ENCODE results near the gene PCK1. TPM values are rescaled to one million over a fixed set of nuclear protein-coding genes. Genes with fewer than 3 reads are reported as not detected.

Gene PCK1
- total RNA-seq, 2 experiments from 2014 or later, result not detected

DNA sequence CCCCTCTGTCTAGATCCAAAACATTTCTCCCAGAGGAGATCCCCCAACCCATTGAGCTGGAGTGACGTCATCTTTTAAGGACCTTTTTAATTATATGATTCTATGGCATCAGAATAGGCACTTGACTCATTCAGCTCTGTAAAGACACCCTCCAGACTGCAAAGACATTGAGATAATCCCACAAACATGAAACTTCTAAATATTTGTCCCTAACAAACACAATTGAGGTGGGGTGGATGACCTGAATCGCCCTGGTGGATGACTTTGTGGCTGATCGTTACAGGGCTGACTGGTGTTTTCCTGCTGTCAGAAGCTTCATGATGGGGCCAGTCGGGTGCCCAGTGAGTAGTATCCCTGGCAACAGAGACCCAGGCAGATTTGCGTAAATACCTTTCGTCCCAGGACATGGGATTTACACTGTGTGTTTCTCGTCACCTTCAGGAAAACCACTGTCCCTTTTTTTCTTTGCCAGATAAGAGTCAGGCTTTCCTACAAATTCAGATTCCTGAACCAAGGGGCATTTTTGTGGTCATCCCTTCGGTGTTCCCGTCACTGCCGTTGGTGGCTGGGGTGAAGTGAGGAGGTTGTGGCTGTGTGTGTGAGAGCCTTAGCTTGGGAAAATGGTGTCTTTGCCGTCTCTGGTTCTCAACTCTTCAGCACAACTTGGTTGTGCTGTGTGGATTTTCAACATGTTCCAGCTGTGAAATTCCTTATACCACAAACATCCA is 5.3 kb upstream of the PCK1 start:
- no peak for DNase-seq
- TF ChIP-seq, protein P1, sequence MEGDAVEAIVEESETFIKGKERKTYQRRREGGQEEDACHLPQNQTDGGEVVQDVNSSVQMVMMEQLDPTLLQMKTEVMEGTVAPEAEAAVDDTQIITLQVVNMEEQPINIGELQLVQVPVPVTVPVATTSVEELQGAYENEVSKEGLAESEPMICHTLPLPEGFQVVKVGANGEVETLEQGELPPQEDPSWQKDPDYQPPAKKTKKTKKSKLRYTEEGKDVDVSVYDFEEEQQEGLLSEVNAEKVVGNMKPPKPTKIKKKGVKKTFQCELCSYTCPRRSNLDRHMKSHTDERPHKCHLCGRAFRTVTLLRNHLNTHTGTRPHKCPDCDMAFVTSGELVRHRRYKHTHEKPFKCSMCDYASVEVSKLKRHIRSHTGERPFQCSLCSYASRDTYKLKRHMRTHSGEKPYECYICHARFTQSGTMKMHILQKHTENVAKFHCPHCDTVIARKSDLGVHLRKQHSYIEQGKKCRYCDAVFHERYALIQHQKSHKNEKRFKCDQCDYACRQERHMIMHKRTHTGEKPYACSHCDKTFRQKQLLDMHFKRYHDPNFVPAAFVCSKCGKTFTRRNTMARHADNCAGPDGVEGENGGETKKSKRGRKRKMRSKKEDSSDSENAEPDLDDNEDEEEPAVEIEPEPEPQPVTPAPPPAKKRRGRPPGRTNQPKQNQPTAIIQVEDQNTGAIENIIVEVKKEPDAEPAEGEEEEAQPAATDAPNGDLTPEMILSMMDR (IDR thresholded peaks at IDR 0.05), result no peak
- ChIA-PET CTCF (interaction anchor here (1.2 kb wide), 1 partner anchor 57 kb away, joined by 3 read pairs; no protein-coding TSS in a partner anchor), POLR2A (interaction anchor here (1.0 kb wide), 1 partner anchor 12 kb away, joined by 3 read pairs; no protein-coding TSS in a partner anchor)
- Mint-ChIP-seq H3K27ac (no peak overlapping the region), H3K27me3 (peaks cover 21% of the 10 kb centered on the region), H3K9me3 (no peaks in the 10 kb centered on the region), H3K36me3 (ENCODE audit: low read depth) (no peaks in the 10 kb centered on the region), H3K4me1 (ENCODE audit: low read depth) (no peaks in the 10 kb centered on the region), H3K4me3 (no peak overlapping the region)
- intact Hi-C loops (cut with micrococcal nuclease), result no loop called here
- no peak for ATAC-seq

DNA sequence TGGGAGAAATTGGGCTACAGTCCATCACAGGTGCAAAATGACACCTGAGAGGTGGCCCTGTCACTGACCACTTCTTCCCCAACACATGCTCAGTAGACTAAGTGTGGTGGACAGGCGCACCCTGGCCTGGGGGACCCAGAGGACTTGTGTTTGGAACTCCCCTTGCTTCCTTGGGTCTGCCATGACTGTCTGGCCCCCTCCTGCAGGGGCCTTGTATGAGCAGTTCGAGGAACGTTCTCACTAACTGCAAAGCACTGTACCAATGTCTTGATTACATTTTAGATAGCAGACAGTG is 4.0 kb upstream of the PCK1 start:
- POLR2A ChIA-PET, result no interaction called here
- ATAC-seq (no peak), DNase-seq (no peak)
- no peaks in the 10 kb centered on the region for H3K9me3 Mint-ChIP-seq
- no peak overlapping the region for H3K4me3 Mint-ChIP-seq
- intact Hi-C loops (cut with micrococcal nuclease), result no loop called here
- CTCF ChIA-PET, result no interaction called here
- no peaks in the 10 kb centered on the region for H3K36me3 Mint-ChIP-seq (ENCODE audit: low read depth)
- peaks cover 21% of the 10 kb centered on the region for H3K27me3 Mint-ChIP-seq
- H3K27ac Mint-ChIP-seq, result no peak overlapping the region
- H3K4me1 Mint-ChIP-seq (ENCODE audit: low read depth), result no peaks in the 10 kb centered on the region
- TF ChIP-seq, protein P1 (IDR thresholded peaks at IDR 0.05), result no peak

DNA sequence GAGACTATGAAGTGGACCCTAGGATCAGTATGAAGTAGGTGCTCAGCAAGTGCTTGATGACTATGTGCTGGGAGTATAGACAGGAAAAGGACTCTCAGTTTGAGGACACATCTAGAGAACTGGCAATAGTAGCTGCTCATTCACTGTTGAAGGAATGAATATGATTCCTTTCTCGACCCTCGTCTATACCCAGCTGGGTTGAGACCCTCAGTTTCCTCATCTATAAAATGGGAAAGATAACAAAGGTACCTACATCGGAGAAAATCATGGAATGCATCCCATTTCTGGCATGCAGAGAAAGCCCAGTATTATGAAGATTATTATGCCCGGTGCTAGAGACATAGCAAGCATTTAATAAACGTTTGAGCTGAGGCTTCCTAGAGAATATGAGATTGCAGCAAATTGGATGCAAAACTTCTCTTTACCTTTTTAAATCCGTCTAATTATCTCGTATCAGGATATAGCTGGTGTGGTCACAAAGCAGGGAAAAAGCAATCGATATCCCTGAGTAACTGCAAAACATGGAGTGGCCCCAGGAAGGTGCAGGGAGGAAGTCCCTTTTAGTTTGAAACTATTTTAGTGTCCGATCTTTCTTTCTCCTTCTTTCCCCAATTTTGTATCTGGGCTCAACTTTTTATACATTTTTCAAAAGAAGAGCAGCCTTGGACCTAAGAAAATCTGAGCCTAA is 2.8 kb upstream of the PCK1 start:
- intact Hi-C loops (cut with micrococcal nuclease), result no loop called here
- CTCF ChIA-PET, result no interaction called here
- Mint-ChIP-seq H3K27ac (no peak overlapping the region), H3K4me3 (no peak overlapping the region), H3K9me3 (no peaks in the 10 kb centered on the region), H3K4me1 (ENCODE audit: low read depth) (no peaks in the 10 kb centered on the region), H3K36me3 (ENCODE audit: low read depth) (no peaks in the 10 kb centered on the region), H3K27me3 (peaks cover 21% of the 10 kb centered on the region)
- TF ChIP-seq, protein P1 (IDR thresholded peaks at IDR 0.05), result no peak
- POLR2A ChIA-PET, result no interaction called here
- ATAC-seq (no peak), DNase-seq (no peak)

DNA sequence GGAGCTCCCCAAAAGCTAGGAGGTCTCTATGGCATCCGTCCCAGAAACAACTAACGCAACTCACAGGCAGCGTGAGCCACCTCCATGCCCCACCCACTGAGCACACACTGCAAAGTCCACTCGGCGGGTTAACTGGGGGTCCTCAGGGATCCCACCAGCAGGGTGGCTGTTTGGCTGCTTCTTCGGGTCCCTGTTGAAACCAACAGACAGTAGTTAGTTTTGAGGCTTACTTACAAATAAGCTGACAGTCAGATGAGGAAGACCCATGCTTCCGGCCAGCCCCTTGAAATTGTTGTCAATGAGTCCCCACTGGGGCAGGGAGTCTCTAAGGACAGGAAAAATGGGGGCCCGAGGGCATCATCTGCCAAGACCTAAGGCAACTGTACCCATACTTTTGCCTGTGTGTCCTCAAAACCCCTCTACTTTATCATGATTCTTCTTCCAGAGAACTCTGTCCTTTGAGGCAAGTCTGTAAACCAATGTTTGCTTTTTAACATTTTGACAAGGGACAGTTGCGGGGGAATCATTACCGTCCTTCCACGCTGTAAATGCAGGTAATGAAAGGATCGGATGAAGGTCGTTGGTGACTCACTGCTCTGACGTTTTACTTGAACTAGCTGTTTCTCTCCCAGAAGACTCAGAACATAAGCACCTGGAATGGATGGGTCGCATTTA is 2.2 kb upstream of the PCK1 start:
- CTCF ChIA-PET, result no interaction called here
- no peaks in the 10 kb centered on the region for H3K9me3 Mint-ChIP-seq
- H3K4me3 Mint-ChIP-seq, result no peak overlapping the region
- ATAC-seq, result no peak
- H3K4me1 Mint-ChIP-seq (ENCODE audit: low read depth), result no peaks in the 10 kb centered on the region
- intact Hi-C loops (cut with micrococcal nuclease), result no loop called here
- H3K27ac Mint-ChIP-seq, result no peak overlapping the region
- no peaks in the 10 kb centered on the region for H3K36me3 Mint-ChIP-seq (ENCODE audit: low read depth)
- H3K27me3 Mint-ChIP-seq, result peaks cover 21% of the 10 kb centered on the region
- no peak for DNase-seq
- POLR2A ChIA-PET, result no interaction called here
- TF ChIP-seq, protein P1 (IDR thresholded peaks at IDR 0.05), result no peak

DNA sequence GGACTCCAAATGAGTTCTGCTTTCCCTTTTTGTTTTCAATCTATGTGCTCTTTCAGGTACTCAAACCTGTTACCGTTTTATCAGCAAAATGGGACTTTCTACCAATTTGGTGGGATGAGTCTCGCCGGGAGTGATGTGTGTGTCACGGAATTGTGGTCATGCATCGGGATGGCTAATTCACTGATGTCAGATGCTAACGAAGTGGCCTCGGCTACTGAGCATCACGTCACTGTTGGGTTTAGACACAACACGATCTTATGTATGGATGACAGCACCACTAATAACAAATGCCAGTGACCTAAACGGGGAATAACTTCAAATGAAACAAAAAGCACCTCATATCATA is 1.6 kb upstream of the PCK1 start:
- Mint-ChIP-seq H3K36me3 (ENCODE audit: low read depth) (no peaks in the 10 kb centered on the region), H3K9me3 (no peaks in the 10 kb centered on the region), H3K4me3 (no peak overlapping the region), H3K27ac (no peak overlapping the region), H3K4me1 (ENCODE audit: low read depth) (no peaks in the 10 kb centered on the region), H3K27me3 (peaks cover 21% of the 10 kb centered on the region)
- ATAC-seq, result no peak
- ChIA-PET POLR2A (no interaction called here), CTCF (no interaction called here)
- intact Hi-C loops (cut with micrococcal nuclease), result no loop called here
- TF ChIP-seq, protein P1 (IDR thresholded peaks at IDR 0.05), result no peak
- DNase-seq, result no peak

Data from activated CD8-positive, alpha-beta T cell treated with anti-CD3 and anti-CD28 coated beads for 36 hours (primary cell).